ENCODE data around the gene RGS7. TPM values are rescaled to one million over a fixed set of nuclear protein-coding genes. Genes with fewer than 3 reads are reported as not detected.

The RGS7 gene
- total and polyA plus RNA-seq, 10 donors: 0.09 to 1.8 (median 0.72) TPM; not detected in 1

DNA sequence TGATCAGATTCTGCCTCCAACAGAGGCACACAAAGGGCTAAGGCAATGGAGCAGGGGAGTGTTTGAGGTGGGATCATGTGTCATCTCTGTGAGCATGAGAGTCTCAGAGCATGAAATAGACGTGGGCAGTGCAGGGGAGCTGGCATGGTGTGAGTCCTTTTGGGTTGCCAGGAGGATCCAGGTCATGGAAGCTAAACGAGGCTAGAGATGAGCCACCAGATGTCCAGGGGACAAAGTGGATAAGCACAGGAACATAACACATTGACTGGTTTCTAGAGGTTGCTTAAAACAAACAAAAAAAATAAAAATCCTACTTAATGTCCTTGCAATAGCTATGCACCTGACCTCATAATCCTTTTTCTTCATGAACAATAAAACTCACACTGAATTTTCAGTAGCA lies 490.3 kb downstream of the RGS7 start:
- Histone ChIP-seq H3K4me1 (no peaks in the 10 kb centered on the region), H3K9me3 (no peaks in the 10 kb centered on the region), H3K36me3 (no peaks in the 10 kb centered on the region), H3K27me3 (replicated peaks in 1 of 7) (no peaks in the 10 kb centered on the region), H3K4me3 (no peak overlapping the region), H3K27ac (no peak overlapping the region)
- WGBS, 5 donors: 46 to 71% (median 58%) methylated on average over 2 of the region's 2 CpGs
- TF ChIP-seq POLR2A (IDR thresholded peaks at IDR 0.05) (no peak), POLR2AphosphoS5 (IDR thresholded peaks at IDR 0.05) (no peak)
- TF ChIP-seq, protein P1, sequence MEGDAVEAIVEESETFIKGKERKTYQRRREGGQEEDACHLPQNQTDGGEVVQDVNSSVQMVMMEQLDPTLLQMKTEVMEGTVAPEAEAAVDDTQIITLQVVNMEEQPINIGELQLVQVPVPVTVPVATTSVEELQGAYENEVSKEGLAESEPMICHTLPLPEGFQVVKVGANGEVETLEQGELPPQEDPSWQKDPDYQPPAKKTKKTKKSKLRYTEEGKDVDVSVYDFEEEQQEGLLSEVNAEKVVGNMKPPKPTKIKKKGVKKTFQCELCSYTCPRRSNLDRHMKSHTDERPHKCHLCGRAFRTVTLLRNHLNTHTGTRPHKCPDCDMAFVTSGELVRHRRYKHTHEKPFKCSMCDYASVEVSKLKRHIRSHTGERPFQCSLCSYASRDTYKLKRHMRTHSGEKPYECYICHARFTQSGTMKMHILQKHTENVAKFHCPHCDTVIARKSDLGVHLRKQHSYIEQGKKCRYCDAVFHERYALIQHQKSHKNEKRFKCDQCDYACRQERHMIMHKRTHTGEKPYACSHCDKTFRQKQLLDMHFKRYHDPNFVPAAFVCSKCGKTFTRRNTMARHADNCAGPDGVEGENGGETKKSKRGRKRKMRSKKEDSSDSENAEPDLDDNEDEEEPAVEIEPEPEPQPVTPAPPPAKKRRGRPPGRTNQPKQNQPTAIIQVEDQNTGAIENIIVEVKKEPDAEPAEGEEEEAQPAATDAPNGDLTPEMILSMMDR (IDR thresholded peaks at IDR 0.05 in 8 of 11, conservative IDR thresholded peaks at IDR 0.05 in 3 of 11): no peak
- no peak for DNase-seq
- intact Hi-C loops (cut with DNase I; ENCODE audit: low total_unique reads): no loop called here

DNA sequence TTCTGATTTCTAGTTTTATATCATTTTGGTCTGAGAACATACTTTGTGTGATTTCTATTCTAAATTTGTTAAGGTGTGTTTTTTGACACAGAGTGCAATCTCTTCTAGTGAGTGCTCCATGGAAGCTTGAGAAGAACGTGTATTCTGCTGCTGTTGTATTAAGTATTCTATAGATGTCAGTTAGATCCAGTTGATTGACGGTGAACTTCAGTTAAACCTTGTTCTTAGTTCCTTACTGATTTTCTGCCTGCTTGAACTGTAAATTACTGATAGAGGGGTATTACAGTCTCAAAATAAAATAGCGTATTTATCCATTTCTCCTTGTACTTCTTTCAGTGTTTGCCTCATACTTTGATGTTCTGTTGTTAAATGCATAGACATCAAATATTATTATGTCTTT lies 497.0 kb downstream of the RGS7 start:
- intact Hi-C loops (cut with DNase I; ENCODE audit: low total_unique reads): no loop called here
- no peak for DNase-seq
- Histone ChIP-seq H3K36me3 (no peaks in the 10 kb centered on the region), H3K4me1 (no peaks in the 10 kb centered on the region), H3K27me3 (replicated peaks in 1 of 7) (no peaks in the 10 kb centered on the region), H3K9me3 (no peaks in the 10 kb centered on the region), H3K27ac (no peak overlapping the region), H3K4me3 (no peak overlapping the region)
- 73 to 89% (median 81%) methylated on average over 3 of the region's 3 CpGs for WGBS, 5 donors
- TF ChIP-seq POLR2AphosphoS5 (IDR thresholded peaks at IDR 0.05): no peak
- TF ChIP-seq, protein P1 (IDR thresholded peaks at IDR 0.05 in 8 of 11, conservative IDR thresholded peaks at IDR 0.05 in 3 of 11): no peak
- no peak for TF ChIP-seq POLR2A (IDR thresholded peaks at IDR 0.05)

DNA sequence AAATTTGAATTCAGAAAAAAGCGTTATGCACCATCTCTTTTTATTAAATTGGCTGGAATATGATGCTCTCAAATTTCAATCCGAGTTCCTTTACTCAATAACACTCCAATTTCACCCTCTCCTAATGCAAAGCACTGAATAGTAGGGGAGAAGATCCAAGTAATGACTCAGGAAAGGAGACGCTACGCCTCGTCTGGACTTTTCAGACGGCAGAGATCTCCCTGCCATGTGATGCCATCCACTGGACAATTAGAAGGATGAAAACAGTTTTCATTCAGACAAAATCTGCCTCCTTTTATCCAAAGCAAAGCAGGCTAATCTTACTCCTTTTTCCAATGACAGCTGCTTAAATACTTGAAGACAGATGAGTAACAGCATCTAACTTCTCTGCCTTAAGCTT lies 502.6 kb downstream of the RGS7 start:
- Histone ChIP-seq H3K9me3 (peaks cover 0 to 12% (median 0%) of the 10 kb centered on the region in 8 donors), H3K36me3 (no peaks in the 10 kb centered on the region), H3K4me1 (no peaks in the 10 kb centered on the region), H3K27me3 (replicated peaks in 1 of 7) (no peaks in the 10 kb centered on the region), H3K27ac (no peak overlapping the region), H3K4me3 (no peak overlapping the region)
- intact Hi-C loops (cut with DNase I; ENCODE audit: low total_unique reads): no loop called here
- DNase-seq: no peak
- 72 to 81% (median 77%) methylated on average over 6 of the region's 6 CpGs for WGBS, 5 donors
- no peak for TF ChIP-seq POLR2AphosphoS5 (IDR thresholded peaks at IDR 0.05)
- TF ChIP-seq, protein P1 (IDR thresholded peaks at IDR 0.05 in 8 of 11, conservative IDR thresholded peaks at IDR 0.05 in 3 of 11): no peak
- TF ChIP-seq POLR2A (IDR thresholded peaks at IDR 0.05): no peak

DNA sequence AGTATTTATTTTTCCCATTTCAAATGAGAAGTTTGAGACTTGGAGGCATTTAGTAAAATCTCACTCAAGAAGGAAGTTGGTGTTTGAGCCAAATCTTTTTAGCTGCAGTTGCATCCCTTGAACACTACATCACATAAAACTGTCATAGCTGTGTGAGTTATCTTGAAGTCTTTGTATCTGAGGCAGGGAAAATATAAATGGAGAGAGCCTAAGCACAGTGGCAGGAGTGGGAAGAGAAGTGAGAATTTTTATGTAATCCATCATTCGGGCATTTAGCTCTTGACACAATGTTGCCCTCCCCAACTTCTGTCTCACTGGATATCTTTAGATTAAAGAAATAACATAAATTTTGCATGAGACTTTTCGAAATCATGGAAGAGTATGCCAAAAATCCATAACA lies 509.7 kb downstream of the RGS7 start:
- Histone ChIP-seq H3K27ac (no peak overlapping the region), H3K36me3 (no peaks in the 10 kb centered on the region), H3K9me3 (peaks cover 0 to 12% (median 0%) of the 10 kb centered on the region in 8 donors), H3K4me3 (no peak overlapping the region), H3K27me3 (replicated peaks in 1 of 7) (no peaks in the 10 kb centered on the region), H3K4me1 (no peaks in the 10 kb centered on the region)
- DNase-seq: no peak
- intact Hi-C loops (cut with DNase I; ENCODE audit: low total_unique reads): no loop called here
- WGBS, 5 donors: 67 to 89% (median 78%) methylated on average over 2 of the region's 2 CpGs
- TF ChIP-seq, protein P1 (IDR thresholded peaks at IDR 0.05 in 8 of 11, conservative IDR thresholded peaks at IDR 0.05 in 3 of 11): no peak
